HG03457 (cell line): Measurements from ENCODE around the gene ATP9A.
"Not testable (repeated sequence)": the region's sequence is repeated elsewhere in the genome, so short reads cannot be mapped to it uniquely, and the experiment has no call there.

Source experiments
- ATAC-seq: cut with Tn5 transposase; IDR thresholded peaks from one replicate; pipeline ENCODE4 v1.9.1; 2021; ENCODE audit warnings: moderate number of reproducible peaks; ENCODE audit not compliant: unreplicated experiment

Gene ATP9A

DNA sequence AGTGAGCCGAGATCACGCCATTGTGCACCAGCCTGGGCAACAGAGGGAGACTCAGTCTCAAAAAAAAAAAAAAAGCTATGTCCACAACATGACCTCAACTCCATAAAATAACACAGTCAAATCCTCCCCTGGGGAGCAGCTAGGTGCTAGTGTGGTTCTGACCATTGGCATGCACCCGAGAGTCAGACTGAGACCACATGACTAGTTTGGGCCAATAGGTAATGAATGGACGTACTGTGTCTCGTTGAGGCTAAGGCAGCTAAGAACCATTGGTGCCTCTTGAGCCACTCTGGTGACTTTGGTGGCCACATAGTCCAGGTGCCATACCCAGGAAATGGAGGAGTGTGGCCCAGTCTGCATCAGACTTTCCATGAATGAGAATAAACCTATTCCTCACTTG, 40.3 kb downstream of the ATP9A start:
- no peak for ATAC-seq

DNA sequence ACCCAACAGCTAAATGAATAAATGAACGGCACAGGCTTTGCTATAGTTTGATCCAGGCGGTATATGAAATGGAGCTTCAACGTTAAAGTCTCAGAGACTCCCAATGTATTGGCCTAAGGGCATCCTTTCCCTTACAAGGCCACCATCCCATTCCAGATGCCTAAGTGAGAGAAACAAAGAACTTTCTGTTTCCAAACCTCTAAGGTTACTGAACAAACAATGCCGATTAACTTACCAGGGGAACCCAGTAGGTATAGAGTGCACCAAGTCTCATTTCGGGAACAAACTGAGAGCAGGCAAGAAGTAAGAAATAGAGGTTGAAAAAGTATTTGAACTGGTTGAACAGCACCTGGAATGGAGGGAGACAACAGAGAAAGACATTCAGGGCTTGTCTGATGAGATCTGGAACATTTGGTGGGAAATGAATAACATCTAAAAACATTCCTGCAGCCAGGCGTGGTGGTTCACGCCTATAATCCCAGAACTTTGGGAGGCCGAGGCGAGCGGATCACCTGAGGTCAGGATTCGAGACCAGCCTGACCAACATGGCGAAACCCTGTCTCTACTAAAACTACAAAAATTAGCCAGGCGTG, 42.5 kb downstream of the ATP9A start:
- no peak for ATAC-seq

DNA sequence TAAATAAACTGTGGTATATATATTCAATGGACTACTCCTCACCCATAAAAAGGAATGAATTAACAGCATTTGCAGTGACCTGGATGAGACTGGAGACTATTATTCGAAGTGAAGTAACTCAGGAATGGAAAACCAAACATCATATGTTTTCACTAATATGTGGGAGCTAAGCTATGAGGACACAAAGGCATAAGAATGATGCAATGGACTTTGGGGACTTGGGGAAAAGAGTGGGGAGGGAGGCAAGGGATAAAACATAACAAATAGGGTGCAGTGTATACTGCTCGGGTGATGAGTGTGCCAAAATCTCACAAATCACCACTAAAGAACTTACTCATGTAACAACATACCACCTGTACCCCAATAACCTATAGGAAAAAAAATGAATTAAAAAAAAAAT, 45.2 kb downstream of the ATP9A start:
- not testable (repeated sequence) for ATAC-seq

DNA sequence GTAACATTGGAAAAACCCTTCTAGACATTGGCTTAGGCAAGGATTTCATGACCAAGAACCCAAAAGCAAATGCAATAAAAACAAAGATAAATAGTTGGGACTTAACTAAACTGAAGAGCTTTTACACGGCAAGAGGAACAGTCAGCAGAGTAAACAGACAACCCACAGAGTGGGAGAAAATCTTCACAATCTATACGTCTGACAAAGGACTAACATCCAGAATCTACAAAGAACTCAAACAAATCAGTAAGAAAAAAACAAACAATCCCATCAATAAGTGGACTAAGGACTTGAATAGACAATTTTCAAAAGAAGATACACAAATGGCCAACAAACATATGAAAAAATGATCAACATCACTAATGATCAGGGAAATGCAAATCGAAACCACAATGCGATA, 45.9 kb downstream of the ATP9A start:
- ATAC-seq = not testable (repeated sequence)

DNA sequence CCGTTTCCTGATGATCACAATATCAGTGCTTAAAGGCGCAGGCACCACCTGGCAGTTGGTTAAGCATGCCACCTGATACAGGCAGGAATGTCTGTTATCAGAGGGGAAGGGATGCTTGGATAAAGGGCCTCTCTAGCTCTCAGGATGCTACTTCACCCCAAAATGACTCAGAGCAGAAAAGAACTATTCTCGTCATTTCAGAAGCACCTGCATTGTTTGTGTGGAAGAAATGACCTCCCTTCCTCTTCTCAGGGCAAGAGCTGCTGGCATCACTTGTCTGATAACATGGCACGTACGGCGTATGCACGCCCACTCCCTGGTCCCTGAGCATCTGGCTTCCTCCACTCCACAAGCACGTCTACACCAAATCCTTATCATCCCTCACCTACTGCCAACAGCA, 47.3 kb downstream of the ATP9A start:
- no peak for ATAC-seq

DNA sequence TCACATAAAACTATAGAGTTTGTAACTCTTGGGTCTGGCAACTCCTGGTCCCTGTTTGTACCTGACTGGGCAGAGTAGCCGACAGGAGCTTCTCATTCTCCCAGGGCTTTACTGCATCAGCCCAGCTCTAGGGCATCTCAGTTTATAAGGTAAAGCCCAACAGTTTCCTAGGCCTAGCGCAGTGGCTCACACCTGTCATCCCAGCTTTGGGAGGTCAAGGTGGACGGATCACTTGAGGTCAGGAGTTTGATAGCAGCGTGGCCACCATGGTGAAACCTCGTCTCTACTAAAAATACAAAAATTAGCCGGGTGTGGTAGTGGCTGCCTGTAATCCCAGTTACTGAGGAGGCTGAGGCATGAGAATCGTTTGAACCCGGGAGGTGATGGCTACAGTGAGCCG, 47.8 kb downstream of the ATP9A start:
- no peak for ATAC-seq

DNA sequence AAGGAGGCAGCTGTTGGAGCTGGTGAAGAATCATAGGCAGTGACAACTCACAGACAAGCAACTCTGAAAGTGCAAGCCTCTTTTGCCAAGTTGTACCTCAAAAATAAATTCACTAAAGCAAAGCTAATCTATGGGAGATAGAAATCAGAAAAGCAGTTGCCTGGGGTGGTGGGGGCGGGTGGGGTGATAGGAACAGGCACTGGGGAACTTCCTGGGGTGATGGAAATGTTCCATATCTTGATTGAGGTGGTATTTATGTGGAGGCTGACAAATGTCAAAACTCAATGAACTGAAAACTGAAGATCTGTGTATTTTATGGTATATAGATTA, 52.4 kb downstream of the ATP9A start:
- ATAC-seq = no peak

DNA sequence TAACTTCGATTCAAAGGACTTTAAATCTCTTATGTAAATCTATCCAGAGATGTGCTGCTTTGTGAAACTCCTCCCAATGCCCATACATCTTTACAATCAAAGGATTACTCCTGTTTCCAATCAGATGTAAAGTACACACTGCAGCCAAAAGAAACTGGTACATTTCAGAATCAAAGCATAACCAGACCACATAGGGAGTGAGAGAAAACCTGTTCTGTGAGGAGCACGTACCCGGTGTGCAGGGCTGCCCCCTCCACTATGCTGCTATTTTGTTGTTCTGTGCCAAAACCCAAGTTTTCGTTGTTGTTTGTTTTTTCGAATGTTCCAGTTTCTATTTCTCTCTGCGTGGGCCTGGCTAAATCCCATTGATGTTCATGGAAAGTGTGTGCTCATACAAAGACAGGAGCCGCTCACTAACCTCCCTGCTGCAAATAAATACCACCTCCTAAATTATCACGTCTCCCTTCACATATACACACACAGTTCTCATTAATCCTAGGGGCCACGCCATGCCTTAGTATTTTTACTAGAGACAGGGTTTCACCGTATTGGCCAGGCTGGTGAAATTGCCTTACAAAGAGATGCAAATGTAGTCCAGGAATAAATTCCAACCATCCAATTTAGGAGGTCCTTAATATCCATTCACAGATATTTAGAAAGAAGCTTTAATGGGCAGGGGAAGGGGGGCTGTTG, 52.9 kb downstream of the ATP9A start:
- no peak for ATAC-seq

DNA sequence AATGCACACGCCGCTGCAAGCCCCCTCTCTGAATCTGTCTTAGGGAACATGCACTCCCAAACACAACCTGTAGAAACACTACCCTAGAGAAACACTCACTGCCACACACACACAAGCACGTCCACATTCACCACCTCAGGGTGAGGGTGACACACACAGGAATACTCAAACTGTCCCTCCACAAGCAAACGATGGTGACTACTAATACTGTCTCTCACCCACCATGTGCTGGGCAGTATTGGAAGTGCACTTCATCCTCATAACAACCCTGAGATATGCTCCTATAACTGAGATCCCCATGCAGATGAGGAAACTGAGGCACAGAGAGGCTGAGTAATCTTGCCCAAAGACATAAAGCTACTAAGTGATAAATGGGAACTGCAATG, 55.0 kb downstream of the ATP9A start:
- no peak for ATAC-seq

DNA sequence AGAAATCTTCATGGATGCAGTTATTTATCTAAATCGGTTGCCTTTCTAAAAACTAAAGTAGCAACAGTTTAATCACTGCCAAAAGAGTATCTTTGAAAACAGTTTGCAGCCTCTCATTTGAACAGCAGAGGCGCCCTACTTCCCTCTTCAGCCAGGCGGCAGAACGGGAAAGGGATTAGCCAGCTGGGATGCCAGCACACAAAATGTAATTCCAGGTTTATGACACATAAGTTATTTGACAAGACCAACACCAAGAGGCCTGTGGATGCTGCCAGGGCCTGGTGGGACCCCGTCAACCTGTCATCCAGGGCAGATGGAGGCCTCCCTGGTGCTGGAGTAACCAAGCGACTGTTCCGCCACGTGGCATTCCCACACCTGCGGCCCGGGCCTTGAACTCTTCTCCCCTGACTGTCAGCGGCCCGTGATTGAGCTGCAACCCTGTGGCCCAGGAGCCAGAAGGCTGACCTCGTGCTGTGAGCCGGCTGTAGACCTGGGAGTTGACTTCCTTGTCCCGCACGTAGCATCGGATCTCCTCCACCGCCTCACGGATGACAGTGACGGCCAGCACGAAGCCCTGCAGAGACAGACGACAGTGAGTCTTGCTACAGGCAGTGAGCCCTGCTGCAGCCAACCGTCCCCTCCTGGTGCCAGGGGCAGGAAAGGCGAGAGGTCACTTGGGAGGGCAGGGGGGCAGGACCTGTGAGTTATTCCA, 55.5 kb downstream of the ATP9A start:
- no peak for ATAC-seq

DNA sequence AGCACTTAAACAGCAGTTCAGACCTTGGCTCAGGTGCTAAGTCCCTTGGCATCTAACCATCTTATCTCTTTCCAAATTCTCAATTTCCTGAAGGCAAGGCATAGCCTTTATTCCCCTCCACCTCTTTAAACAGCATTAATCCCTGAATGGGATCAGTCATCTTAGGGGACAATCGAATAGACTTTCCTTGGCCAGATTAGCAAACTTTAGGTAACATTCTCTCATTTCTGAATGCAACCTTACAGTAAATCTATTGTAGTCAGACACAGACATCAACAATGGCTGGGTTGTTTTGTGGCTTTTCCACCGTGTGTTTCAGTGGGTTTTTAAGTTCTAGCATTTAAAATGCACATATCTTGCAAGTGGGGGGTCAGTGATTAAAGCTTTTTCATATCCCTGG, 56.8 kb downstream of the ATP9A start:
- no peak for ATAC-seq

DNA sequence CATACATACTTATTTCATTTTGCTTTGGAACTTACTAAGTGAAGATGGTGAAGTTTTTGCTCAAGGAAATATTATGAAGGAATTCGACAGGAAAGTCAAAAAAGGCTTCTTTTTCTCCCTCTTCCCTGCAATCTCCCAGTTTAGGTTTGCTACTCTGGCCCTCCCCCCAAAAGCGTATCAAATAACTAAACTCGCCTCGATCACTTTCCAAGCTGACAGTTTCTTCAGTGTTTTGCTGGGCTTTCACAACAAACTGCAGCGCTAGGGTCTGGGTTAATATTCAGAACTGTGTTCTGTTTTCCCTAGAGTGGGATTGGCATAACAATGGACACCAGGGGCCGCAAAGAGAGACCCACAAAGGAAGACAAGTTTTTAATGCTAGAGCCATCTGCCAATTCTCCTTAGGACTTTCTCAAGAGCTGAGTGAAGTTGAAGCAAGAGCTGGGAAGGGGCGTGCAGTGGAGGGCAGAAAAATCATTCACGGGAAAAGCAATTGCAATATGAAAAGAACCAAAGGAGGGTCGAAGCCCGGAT, 57.8 kb downstream of the ATP9A start:
- ATAC-seq = no peak

DNA sequence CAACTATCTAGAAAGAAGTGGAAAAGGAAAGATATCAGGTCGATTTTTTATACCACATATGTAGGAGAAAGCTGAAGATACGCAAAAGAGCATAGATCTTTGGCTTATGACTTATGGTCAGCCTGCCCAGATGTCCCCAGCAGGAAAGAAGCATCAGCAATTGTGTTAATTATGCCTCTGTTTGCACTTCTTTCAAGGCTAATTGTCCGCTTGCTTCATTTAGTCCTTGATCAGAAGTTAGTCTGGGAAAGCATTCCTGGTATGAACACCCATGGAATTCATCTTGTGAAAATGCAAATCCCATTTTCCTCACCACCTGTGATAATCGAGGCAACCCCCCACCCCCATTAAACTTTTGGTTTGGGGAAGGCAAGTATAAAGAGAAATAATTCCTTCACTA, 62.8 kb downstream of the ATP9A start:
- ATAC-seq = no peak

DNA sequence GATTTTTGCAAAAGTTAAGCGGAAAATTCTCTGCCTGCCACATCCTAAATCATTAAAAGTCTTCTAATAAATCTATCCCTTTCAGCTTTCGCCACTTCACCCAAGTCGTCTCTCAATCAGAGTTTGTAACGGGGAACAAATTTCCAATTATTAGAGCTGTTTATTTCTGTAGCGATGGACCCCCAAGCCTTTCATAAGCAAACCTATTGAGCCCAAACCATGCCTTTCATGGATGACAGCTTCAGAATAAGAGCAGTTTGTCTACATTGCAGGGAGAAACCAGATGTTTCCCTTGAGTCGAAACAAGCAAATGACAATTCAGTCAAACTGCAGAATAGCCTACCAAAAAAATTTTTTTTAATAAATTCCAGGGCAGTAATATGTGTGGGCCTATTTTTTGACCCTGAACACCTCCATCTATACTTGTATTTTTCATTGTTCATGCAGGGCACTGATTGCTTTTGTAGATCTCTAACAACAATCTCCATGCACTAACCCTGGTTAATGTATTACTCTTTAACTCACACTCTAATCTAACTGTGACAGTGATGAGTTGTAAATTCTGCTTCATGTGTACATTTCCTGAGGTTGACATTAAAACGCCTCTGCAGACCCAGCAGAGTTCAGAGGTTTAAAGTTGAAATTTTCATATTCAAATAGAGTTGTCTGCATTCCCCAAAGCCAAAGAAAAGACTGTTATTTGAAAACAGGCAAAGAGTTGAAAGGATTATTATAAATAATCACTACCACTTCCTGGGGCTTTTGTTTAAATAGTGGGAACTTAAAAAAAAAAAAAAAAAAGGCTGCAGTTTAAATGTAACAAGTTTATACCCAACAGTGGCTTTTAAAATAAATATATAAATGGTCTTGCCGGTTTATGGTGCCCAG, 64.5 kb downstream of the ATP9A start:
- ATAC-seq = no peak

DNA sequence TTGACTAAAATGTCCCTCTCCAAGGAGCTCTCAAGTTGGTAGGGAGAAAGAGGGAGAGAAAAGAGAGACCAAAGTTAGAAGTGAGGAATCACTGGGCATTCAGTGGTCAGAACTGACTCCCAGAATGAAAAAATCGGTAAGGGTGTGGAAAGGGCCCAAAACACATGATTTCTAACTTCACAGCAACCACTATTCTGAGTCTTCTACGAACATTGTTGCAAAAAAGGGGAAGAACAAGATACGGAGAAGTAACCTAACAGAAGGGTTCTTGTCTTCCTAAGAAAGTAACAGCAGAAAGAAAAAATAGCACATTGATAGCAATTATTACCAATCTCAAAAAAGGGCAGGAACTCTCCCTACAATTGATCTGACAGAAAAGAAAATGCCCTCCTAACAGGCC, 65.6 kb downstream of the ATP9A start:
- no peak for ATAC-seq

DNA sequence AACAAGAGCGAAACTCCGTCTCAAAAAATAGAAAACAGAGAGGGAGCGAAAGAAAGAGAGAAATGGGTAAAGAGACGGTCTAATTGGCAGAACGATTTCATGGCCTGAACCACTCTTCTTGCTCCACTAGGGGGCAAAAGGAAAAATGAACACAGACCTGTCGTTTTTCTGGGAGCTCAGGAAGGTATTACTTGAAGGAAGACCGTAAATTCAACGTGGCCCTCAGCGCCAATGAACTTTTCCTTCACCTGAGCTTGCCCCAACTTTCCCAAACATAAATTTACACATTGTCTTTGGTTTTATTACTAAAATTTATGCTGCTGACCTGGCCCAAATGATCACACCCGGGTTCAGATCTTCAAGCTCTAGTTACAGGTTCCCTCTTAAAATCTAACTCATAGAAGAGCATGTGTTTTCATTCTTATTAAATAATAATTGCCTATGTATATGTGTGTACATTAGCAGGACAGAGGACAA, 67.3 kb downstream of the ATP9A start:
- no peak for ATAC-seq

DNA sequence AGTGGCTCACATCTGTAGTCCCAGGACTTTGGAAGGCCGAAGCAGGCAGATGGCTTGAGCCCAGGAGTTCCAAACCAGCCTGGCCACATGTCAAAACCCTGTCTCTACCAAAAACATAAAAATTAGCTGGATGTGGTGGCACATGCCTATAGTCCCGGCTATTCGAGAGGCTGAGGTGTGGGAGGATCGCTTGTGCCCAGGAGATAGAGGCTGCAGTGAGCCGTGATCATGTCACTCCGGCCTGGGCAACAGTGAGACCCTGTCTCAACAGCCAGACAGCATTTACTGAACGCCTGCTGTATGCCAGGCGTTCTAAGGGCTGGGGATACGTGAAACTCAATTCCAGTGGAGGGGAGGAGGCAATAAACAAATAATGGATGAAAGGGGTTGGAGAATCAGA, 69.9 kb downstream of the ATP9A start:
- ATAC-seq = no peak

DNA sequence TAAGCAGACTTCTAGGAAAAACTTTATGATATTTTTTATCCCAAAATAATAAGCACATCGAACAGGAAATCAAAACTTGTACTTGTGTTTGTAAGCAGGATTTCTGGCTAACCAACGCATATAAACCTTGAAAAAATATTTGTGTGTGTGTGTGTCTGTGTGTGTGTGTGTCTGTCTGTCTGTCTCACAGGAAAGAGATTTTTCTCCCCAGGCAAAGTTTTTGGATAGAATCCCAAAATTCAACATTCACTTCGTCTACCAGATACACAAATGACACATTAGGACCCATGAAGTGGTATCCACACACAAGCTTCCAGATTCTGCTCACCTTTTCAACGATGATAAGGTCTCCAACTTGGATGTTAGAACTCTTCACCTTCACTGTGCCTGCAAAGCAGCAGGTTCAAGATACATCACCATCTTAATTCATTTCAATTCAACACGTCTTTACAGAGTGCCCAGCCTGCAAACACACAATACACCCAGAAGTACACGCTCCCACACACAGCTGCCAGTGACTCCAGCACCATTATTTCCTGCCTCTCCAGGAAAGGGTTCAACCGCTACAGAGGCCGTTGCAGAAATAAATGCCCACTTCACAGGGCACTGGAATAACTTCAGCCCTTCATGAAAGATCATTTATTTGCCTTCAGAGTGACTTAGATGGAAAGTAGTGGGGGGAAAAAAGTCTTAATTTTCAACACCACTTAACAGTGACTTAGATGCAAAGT, 70.9 kb downstream of the ATP9A start:
- no peak for ATAC-seq

DNA sequence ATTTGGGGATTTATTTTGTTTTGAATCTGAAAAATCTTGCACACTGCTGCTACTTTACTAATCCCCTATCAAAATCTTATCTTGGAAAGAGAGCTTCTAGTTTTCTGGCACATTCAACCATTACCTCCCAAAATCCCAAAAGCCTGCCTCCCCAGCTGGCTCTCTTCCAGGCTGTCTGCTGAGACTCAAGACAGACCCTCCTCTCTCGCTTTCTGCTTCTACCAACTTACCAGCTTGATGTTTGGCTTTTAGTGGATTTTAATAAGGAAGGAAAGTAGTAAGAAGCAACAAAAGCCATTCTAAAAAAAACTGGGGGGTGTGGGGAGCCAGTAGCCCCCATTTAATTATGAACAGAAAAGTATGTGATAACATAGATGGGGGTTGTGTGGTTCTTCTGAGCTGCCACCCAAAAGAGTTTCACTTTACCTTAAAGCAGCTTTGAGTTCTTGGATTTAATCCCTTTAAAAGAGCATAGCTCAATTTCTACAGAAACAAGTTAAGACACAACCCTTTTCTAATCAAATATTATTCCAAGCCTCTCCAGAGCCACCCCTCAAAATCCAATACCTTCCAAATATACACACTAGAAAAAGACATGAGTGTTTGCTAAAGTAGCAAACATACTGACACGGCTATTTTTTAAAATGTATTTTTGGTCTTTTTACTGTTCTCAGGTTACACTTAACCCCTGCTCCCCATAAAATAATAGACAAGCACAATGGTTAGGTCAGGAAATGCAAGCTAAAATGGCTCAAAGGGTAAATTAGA, 71.7 kb downstream of the ATP9A start:
- no peak for ATAC-seq
